ENCODE measurements around the gene D2HGDH.

Gene D2HGDH

GRCh38 chr2:241796610-241797138, 62.2 kb downstream of the D2HGDH start:
- TF ChIP-seq FOXP2 (optimal IDR thresholded peaks at IDR 0.05; ENCODE audit: borderline replicate concordance, extremely low read depth, extremely low read length, insufficient read depth) (no peak), POLR2AphosphoS5 (IDR thresholded peaks at IDR 0.05; ENCODE audit: low read depth, low read length) (no peak), TAF1 (IDR thresholded peaks at IDR 0.05; ENCODE audit: borderline replicate concordance, insufficient read depth, low read length) (no peak), SIN3A (IDR thresholded peaks at IDR 0.05; ENCODE audit: borderline replicate concordance, insufficient read depth, low read length) (no peak)
- TF ChIP-seq, protein P1, sequence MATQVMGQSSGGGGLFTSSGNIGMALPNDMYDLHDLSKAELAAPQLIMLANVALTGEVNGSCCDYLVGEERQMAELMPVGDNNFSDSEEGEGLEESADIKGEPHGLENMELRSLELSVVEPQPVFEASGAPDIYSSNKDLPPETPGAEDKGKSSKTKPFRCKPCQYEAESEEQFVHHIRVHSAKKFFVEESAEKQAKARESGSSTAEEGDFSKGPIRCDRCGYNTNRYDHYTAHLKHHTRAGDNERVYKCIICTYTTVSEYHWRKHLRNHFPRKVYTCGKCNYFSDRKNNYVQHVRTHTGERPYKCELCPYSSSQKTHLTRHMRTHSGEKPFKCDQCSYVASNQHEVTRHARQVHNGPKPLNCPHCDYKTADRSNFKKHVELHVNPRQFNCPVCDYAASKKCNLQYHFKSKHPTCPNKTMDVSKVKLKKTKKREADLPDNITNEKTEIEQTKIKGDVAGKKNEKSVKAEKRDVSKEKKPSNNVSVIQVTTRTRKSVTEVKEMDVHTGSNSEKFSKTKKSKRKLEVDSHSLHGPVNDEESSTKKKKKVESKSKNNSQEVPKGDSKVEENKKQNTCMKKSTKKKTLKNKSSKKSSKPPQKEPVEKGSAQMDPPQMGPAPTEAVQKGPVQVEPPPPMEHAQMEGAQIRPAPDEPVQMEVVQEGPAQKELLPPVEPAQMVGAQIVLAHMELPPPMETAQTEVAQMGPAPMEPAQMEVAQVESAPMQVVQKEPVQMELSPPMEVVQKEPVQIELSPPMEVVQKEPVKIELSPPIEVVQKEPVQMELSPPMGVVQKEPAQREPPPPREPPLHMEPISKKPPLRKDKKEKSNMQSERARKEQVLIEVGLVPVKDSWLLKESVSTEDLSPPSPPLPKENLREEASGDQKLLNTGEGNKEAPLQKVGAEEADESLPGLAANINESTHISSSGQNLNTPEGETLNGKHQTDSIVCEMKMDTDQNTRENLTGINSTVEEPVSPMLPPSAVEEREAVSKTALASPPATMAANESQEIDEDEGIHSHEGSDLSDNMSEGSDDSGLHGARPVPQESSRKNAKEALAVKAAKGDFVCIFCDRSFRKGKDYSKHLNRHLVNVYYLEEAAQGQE (IDR thresholded peaks at IDR 0.05; ENCODE audit: insufficient read depth in 1 of 2, low read depth in 2 of 2, low read length in 2 of 2): no peak

GRCh38 chr2:241797441-241798080, 63.1 kb downstream of the D2HGDH start:
- TF ChIP-seq, protein P1 (IDR thresholded peaks at IDR 0.05; ENCODE audit: insufficient read depth in 1 of 2, low read depth in 2 of 2, low read length in 2 of 2): no peak
- TF ChIP-seq FOXP2 (optimal IDR thresholded peaks at IDR 0.05; ENCODE audit: borderline replicate concordance, extremely low read depth, extremely low read length, insufficient read depth) (no peak), TAF1 (IDR thresholded peaks at IDR 0.05; ENCODE audit: borderline replicate concordance, insufficient read depth, low read length) (no peak), SIN3A (IDR thresholded peaks at IDR 0.05; ENCODE audit: borderline replicate concordance, insufficient read depth, low read length) (no peak), POLR2AphosphoS5 (IDR thresholded peaks at IDR 0.05; ENCODE audit: low read depth, low read length) (no peak)

DNA sequence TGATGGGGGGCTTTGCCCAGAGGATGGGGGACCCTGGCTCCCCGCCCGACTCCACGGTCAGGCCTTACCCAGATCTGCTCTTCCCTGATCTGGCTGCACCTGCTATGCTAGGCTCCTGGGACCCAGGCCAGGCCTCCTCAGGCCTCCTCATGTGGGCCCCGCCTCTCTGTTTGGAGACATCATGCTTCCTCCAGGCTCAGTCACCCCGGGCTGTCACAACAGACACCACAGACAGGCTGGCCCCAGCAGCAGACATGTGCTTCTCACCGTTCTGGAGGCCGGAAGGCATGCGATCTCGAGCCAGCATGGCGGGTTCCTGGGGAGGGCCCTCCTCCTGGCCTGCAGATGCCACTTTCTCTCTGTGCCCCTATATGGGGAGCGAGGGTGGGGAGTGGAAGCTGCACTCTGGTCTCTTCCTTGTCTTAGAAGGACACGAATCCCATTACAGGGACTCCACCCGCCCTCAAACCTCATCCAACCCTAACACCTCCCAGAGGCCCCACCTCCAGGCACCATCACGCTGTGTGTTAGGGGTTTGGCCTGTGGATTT, 63.7 kb downstream of the D2HGDH start:
- TF ChIP-seq, protein P1 (IDR thresholded peaks at IDR 0.05; ENCODE audit: insufficient read depth in 1 of 2, low read depth in 2 of 2, low read length in 2 of 2): no peak
- TF ChIP-seq SIN3A (IDR thresholded peaks at IDR 0.05; ENCODE audit: borderline replicate concordance, insufficient read depth, low read length) (no peak), FOXP2 (optimal IDR thresholded peaks at IDR 0.05; ENCODE audit: borderline replicate concordance, extremely low read depth, extremely low read length, insufficient read depth) (no peak), POLR2AphosphoS5 (IDR thresholded peaks at IDR 0.05; ENCODE audit: low read depth, low read length) (no peak), TAF1 (IDR thresholded peaks at IDR 0.05; ENCODE audit: borderline replicate concordance, insufficient read depth, low read length) (no peak)

DNA sequence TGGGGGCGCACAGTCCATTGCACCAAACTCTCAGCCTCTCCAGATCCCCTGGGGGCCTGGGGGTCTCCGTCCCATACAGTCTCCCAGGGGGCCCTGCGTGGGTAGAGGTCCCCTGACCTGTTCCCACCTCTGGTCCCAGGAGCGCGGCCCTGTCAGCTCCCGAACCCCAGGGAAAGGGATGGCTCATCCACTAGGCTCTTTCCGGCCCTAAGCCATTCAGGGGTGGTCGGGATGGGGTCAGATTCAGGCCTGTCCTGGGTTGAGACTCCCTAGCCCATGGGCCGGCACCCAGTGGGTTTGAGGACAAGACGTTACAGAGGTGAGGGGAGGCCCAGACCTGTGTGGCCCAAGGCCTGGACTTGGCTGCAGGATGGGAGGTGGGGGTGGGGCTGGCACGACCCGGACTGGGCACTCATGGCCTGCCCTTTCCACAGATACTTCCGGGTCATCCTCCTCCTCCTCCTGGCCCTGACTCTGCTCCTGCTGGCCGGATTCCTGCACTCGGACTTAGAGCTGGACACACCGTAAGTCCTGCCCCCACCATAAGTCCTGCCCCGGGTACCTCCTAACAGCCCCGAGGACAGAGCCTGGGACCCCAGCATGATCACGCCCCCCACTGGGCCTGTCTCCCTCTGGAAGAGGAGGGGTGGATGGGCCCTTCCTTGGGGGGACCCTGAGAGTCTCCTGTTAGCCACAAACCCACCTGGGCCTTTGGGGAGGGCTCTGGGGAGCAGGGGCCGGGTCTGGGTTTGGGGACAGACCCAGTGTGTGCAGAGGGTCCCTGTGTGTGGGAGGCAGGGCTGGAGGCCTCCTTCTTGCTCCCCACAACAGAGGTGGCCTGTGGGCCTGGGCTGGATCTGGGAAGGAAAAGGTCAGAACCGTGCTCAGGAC, 64.4 kb downstream of the D2HGDH start:
- TF ChIP-seq TAF1 (IDR thresholded peaks at IDR 0.05; ENCODE audit: borderline replicate concordance, insufficient read depth, low read length) (no peak), POLR2AphosphoS5 (IDR thresholded peaks at IDR 0.05; ENCODE audit: low read depth, low read length) (no peak), FOXP2 (optimal IDR thresholded peaks at IDR 0.05; ENCODE audit: borderline replicate concordance, extremely low read depth, extremely low read length, insufficient read depth) (no peak), SIN3A (IDR thresholded peaks at IDR 0.05; ENCODE audit: borderline replicate concordance, insufficient read depth, low read length) (no peak)
- TF ChIP-seq, protein P1 (IDR thresholded peaks at IDR 0.05; ENCODE audit: insufficient read depth in 1 of 2, low read depth in 2 of 2, low read length in 2 of 2): no peak

All from PFSK-1 (cell line).